HG03045 (cell line): ENCODE data around the gene MASP1.

ENCODE experiments used
- ATAC-seq: cut with Tn5 transposase; IDR thresholded peaks from one replicate; pipeline ENCODE4 v1.9.1; 2021; ENCODE audit warnings: mild to moderate bottlenecking, moderate library complexity; ENCODE audit not compliant: unreplicated experiment

Gene MASP1

DNA sequence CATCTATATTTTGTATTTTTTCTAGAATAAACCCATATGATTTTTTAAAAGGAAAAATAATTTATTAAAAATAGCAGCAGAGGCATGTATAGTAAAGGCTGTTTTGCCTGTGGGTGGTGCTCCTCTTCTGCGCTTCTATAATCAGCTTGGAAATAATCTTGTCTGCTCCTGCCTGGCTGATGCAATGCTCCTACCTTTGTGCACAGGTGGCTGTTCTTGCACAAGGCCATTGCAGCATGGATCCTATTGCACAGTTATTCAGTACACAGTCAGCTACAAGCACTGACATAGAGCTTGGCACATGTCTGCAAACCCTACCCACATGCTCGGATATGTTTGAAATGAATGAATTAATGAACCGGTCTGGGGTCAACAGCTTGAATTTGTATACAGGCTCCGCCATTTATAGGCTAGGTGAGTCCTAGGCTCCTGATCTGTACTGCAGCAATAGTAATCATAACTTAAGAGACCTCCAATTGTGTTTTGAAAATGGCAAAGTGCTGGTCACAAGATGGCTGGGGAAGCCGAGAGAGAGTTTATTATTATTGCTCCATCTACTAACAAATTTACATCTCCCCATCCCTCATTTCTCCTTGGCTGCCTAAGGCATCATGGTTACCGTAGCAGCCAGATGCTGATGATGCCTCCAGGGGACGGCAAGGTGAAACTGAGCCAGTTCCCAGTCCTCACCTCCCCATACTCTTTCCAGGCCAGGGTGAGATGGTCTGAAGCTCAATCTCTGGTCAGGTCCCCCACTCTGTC lies 94.8 kb downstream of the MASP1 start:
- ATAC-seq: no peak

- ATAC-seq: no peak
Measured at GRCh38 chr3:187193181-187193580, 98.4 kb downstream of the MASP1 start.

- no peak for ATAC-seq
Measured at GRCh38 chr3:187191271-187191670, 100.3 kb downstream of the MASP1 start.

- no peak for ATAC-seq
Measured at GRCh38 chr3:187188931-187189330, 102.6 kb downstream of the MASP1 start.

DNA sequence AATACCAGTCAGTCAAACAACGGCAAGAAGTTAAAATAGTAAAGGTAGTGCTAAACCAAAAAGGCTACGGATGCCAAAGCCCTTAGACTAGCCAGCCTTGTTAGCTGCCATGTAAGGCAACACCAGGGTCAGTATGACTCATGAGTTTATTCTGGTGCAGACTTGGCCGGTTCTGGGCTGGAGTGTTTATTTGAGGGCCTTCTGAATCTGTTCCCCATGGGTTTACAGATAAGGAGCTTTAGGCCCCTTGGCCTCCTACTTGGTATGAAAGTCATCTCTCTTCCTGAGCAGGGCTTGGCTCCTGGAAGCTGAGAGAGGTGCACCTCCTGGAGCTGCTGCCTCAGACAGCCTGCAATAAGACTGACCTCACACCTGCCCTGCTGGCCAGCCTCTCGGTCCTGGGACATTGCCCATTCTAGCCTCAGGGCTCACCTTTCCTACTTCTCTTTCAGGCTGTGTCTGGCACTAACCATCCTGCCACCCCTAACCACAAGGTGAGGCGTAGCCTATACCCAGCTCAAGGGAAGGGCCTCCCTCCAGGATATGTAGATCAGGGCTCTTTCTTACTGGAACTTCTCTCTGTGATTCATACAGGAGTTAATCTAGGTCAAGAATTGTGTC lies 104.6 kb downstream of the MASP1 start:
- no peak for ATAC-seq

GRCh38 chr3:187186375-187186774 lies 105.2 kb downstream of the MASP1 start:
- no peak for ATAC-seq

- no peak for ATAC-seq
Measured at GRCh38 chr3:187185759-187186158, 105.8 kb downstream of the MASP1 start.
